ENCODE data around the gene PDE4D.

DNA sequence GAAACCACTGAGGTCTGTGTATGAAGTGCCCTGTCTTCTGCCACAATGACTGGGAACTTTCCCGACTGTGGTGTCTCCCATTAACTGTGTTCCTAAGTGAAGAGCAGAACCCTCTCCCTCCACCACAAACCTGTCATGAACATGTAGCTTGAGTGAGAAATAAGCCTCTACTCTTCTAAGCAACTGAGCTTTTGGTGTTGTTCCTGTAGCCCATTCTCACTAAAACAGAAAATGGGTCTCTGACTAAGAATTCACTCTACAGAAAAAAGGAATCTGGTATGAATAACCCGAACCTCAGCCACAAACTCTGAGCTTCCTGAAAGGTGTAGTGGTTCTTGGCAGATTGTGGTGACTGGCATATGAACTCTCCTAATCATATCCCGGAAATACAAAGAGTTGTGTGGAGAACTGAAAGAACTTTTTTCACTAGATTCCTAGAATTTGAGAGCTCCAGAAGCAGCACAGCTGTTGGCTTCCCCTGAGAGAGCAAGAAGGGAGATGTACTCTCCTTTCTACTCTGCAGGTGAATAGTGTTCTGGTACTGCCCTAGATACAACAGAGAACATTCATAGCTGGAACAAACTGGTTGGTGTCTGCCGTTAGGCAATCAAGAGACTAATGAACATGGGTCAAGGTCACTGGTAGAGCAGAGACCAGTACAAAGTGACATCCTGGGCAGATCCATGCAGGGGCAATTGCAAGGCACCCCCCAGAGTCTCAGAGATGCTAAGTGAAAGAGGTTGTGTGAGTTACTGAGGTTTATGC is 283.8 kb downstream of the PDE4D start:
- TF ChIP-seq, protein P1, sequence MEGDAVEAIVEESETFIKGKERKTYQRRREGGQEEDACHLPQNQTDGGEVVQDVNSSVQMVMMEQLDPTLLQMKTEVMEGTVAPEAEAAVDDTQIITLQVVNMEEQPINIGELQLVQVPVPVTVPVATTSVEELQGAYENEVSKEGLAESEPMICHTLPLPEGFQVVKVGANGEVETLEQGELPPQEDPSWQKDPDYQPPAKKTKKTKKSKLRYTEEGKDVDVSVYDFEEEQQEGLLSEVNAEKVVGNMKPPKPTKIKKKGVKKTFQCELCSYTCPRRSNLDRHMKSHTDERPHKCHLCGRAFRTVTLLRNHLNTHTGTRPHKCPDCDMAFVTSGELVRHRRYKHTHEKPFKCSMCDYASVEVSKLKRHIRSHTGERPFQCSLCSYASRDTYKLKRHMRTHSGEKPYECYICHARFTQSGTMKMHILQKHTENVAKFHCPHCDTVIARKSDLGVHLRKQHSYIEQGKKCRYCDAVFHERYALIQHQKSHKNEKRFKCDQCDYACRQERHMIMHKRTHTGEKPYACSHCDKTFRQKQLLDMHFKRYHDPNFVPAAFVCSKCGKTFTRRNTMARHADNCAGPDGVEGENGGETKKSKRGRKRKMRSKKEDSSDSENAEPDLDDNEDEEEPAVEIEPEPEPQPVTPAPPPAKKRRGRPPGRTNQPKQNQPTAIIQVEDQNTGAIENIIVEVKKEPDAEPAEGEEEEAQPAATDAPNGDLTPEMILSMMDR (IDR thresholded peaks at IDR 0.05; ENCODE audit: insufficient read depth, low read depth, low read length) = no peak
- no peak for TF ChIP-seq EZH2 (IDR thresholded peaks at IDR 0.05; ENCODE audit: insufficient read depth, low read length)

All from astrocyte (in vitro differentiated cells and primary cell).